ENCODE data around the gene STAB2. TPM values are rescaled to one million over a fixed set of nuclear protein-coding genes. Genes with fewer than 3 reads are reported as not detected.

The STAB2 gene
- total and polyA plus RNA-seq, 4 donors: 0.21 to 0.45 TPM; not detected in 2

DNA sequence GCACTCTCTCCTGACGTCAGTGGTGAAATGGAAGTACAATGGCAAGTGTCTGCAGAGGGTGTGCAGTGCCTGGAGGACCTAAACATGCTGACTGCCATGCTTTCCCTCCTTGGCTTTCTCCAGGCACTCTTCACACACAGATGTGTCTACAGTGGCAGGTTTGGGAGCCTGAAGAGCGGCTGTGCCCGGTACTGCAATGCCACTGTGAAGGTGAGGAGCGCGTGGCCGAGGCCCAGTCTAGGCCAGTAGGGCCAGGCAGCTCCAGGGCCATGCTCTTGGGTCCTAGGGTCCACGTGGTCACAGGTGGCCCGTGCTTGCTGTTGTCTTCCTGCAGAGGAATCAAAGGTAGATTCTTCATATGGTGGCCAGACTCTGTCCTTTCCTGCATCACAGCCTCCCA is 81.4 kb downstream of the STAB2 start:
- DNase-seq: no peak
- Histone ChIP-seq H3K4me1 (ENCODE audit: control insufficient read depth in 1 of 2, insufficient read depth in 2 of 2, low read length in 2 of 2) (no peaks in the 10 kb centered on the region), H3K9me3 (ENCODE audit: control insufficient read depth, low read length) (no peaks in the 10 kb centered on the region), H3K36me3 (ENCODE audit: control insufficient read depth in 1 of 2, insufficient read depth in 2 of 2, low read length in 1 of 2) (no peaks in the 10 kb centered on the region), H3K27me3 (ENCODE audit: control insufficient read depth in 1 of 2, insufficient read depth in 2 of 2, low read length in 1 of 2) (no peaks in the 10 kb centered on the region), H3K27ac (ENCODE audit: low read depth in 1 of 2, low read length in 2 of 2) (no peak overlapping the region), H3K4me3 (ENCODE audit: low read length in 2 of 2) (no peak overlapping the region)
- WGBS, 2 donors: 88 to 94% methylated on average over 8 of the region's 8 CpGs
- no peak for ATAC-seq (ENCODE audit: low FRiP score)
- intact Hi-C loops (cut with DNase I): no loop called here

- H3K27me3 ChIP-seq (ENCODE audit: control insufficient read depth in 1 of 2, insufficient read depth in 2 of 2, low read length in 1 of 2): no peaks in the 10 kb centered on the region
- no peaks in the 10 kb centered on the region for H3K4me1 ChIP-seq (ENCODE audit: control insufficient read depth in 1 of 2, insufficient read depth in 2 of 2, low read length in 2 of 2)
- intact Hi-C loops (cut with DNase I): no loop called here
- no peak overlapping the region for H3K27ac ChIP-seq (ENCODE audit: low read depth in 1 of 2, low read length in 2 of 2)
- no peak overlapping the region for H3K4me3 ChIP-seq (ENCODE audit: low read length in 2 of 2)
- DNase-seq (no peak), ATAC-seq (ENCODE audit: low FRiP score) (no peak)
- H3K9me3 ChIP-seq (ENCODE audit: control insufficient read depth, low read length): no peaks in the 10 kb centered on the region
- WGBS, 2 donors: 93 to 96% methylated on average over 1 of the region's 1 CpG
- no peaks in the 10 kb centered on the region for H3K36me3 ChIP-seq (ENCODE audit: control insufficient read depth in 1 of 2, insufficient read depth in 2 of 2, low read length in 1 of 2)
Measured at GRCh38 chr12:103671367-103671766, 84.3 kb downstream of the STAB2 start.

- no peak for DNase-seq
- ATAC-seq (ENCODE audit: low FRiP score): no peak
- H3K27me3 ChIP-seq (ENCODE audit: control insufficient read depth in 1 of 2, insufficient read depth in 2 of 2, low read length in 1 of 2): no peaks in the 10 kb centered on the region
- H3K4me3 ChIP-seq (ENCODE audit: low read length in 2 of 2): no peak overlapping the region
- whole genome bisulfite sequencing, 2 donors: 74 to 75% methylated on average over 10 of the region's 10 CpGs
- no peak overlapping the region for H3K27ac ChIP-seq (ENCODE audit: low read depth in 1 of 2, low read length in 2 of 2)
- intact Hi-C loops (cut with DNase I): no loop called here
- H3K9me3 ChIP-seq (ENCODE audit: control insufficient read depth, low read length): no peaks in the 10 kb centered on the region
- H3K36me3 ChIP-seq (ENCODE audit: control insufficient read depth in 1 of 2, insufficient read depth in 2 of 2, low read length in 1 of 2): no peaks in the 10 kb centered on the region
- H3K4me1 ChIP-seq (ENCODE audit: control insufficient read depth in 1 of 2, insufficient read depth in 2 of 2, low read length in 2 of 2): no peaks in the 10 kb centered on the region
Measured at GRCh38 chr12:103672401-103673119, 85.5 kb downstream of the STAB2 start.

DNA sequence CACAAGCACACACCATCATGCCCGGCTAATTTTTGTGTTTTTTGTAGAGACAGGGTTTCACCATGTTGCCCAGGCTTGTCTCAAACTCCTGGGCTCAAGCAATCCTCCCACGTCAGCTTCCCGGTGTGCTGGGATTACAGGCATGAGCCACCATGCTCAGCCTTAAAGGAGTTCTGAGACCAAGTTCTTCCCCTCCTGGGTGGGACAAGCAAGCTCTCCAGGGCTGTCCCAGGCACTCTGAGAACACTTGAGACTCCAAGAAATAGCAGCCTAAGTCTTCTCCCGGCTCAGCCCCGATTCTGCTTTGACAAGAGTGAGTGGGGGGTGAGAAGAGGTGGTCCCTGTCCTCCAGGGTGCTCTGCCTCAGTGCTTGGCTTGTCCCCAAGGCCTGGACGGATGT is 86.4 kb downstream of the STAB2 start:
- Histone ChIP-seq H3K4me3 (ENCODE audit: low read length in 2 of 2) (no peak overlapping the region), H3K9me3 (ENCODE audit: control insufficient read depth, low read length) (no peaks in the 10 kb centered on the region), H3K36me3 (ENCODE audit: control insufficient read depth in 1 of 2, insufficient read depth in 2 of 2, low read length in 1 of 2) (no peaks in the 10 kb centered on the region), H3K27ac (ENCODE audit: low read depth in 1 of 2, low read length in 2 of 2) (no peak overlapping the region), H3K27me3 (ENCODE audit: control insufficient read depth in 1 of 2, insufficient read depth in 2 of 2, low read length in 1 of 2) (no peaks in the 10 kb centered on the region), H3K4me1 (ENCODE audit: control insufficient read depth in 1 of 2, insufficient read depth in 2 of 2, low read length in 2 of 2) (no peaks in the 10 kb centered on the region)
- no peak for ATAC-seq (ENCODE audit: low FRiP score)
- 88 to 90% methylated on average over 6 of the region's 6 CpGs for WGBS, 2 donors
- no peak for DNase-seq
- intact Hi-C loops (cut with DNase I): no loop called here

DNA sequence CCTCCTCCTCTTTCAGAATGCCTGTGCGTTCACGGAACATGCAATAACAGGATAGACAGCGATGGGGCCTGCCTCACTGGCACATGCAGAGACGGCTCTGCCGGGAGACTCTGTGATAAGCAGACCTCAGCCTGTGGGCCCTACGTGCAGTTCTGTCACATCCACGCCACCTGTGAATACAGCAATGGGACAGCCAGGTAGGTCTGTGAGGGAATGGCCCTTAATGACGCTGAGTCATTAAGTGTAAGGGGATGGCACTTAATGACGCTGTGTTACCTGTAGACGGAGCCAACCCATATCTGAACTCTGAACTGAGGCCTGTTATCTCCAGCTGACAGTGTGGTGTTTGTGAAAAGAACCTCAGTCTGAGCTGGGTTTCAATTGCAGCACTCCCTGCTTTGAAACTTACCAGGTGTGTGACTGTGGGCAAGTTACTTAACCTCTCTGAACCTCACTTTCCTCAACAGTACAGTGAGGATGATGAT is 86.9 kb downstream of the STAB2 start:
- 88 to 92% methylated on average over 10 of the region's 10 CpGs for WGBS, 2 donors
- Histone ChIP-seq H3K36me3 (ENCODE audit: control insufficient read depth in 1 of 2, insufficient read depth in 2 of 2, low read length in 1 of 2) (no peaks in the 10 kb centered on the region), H3K9me3 (ENCODE audit: control insufficient read depth, low read length) (no peaks in the 10 kb centered on the region), H3K27ac (ENCODE audit: low read depth in 1 of 2, low read length in 2 of 2) (no peak overlapping the region), H3K27me3 (ENCODE audit: control insufficient read depth in 1 of 2, insufficient read depth in 2 of 2, low read length in 1 of 2) (no peaks in the 10 kb centered on the region), H3K4me1 (ENCODE audit: control insufficient read depth in 1 of 2, insufficient read depth in 2 of 2, low read length in 2 of 2) (no peaks in the 10 kb centered on the region), H3K4me3 (ENCODE audit: low read length in 2 of 2) (no peak overlapping the region)
- intact Hi-C loops (cut with DNase I): no loop called here
- ATAC-seq (ENCODE audit: low FRiP score): no peak
- no peak for DNase-seq

GRCh38 chr12:103676893-103677292 is 89.8 kb downstream of the STAB2 start:
- Histone ChIP-seq H3K27me3 (ENCODE audit: control insufficient read depth in 1 of 2, insufficient read depth in 2 of 2, low read length in 1 of 2) (no peaks in the 10 kb centered on the region), H3K9me3 (ENCODE audit: control insufficient read depth, low read length) (no peaks in the 10 kb centered on the region), H3K36me3 (ENCODE audit: control insufficient read depth in 1 of 2, insufficient read depth in 2 of 2, low read length in 1 of 2) (no peaks in the 10 kb centered on the region), H3K4me3 (ENCODE audit: low read length in 2 of 2) (no peak overlapping the region), H3K4me1 (ENCODE audit: control insufficient read depth in 1 of 2, insufficient read depth in 2 of 2, low read length in 2 of 2) (no peaks in the 10 kb centered on the region), H3K27ac (ENCODE audit: low read depth in 1 of 2, low read length in 2 of 2) (no peak overlapping the region)
- ATAC-seq (ENCODE audit: low FRiP score) (no peak), DNase-seq (no peak)
- 75 to 77% methylated on average over 3 of the region's 3 CpGs for WGBS, 2 donors
- intact Hi-C loops (cut with DNase I): no loop called here

- H3K36me3 ChIP-seq (ENCODE audit: control insufficient read depth in 1 of 2, insufficient read depth in 2 of 2, low read length in 1 of 2): no peaks in the 10 kb centered on the region
- H3K27ac ChIP-seq (ENCODE audit: low read depth in 1 of 2, low read length in 2 of 2): no peak overlapping the region
- no peak for DNase-seq
- 59 to 65% methylated on average over 8 of the region's 8 CpGs for WGBS, 2 donors
- intact Hi-C loops (cut with DNase I): no loop called here
- no peak for ATAC-seq (ENCODE audit: low FRiP score)
- no peak overlapping the region for H3K4me3 ChIP-seq (ENCODE audit: low read length in 2 of 2)
- H3K27me3 ChIP-seq (ENCODE audit: control insufficient read depth in 1 of 2, insufficient read depth in 2 of 2, low read length in 1 of 2): no peaks in the 10 kb centered on the region
- no peaks in the 10 kb centered on the region for H3K4me1 ChIP-seq (ENCODE audit: control insufficient read depth in 1 of 2, insufficient read depth in 2 of 2, low read length in 2 of 2)
- H3K9me3 ChIP-seq (ENCODE audit: control insufficient read depth, low read length): no peaks in the 10 kb centered on the region
Measured at GRCh38 chr12:103677341-103677740, 90.3 kb downstream of the STAB2 start.

GRCh38 chr12:103677905-103678304 is 90.8 kb downstream of the STAB2 start:
- Histone ChIP-seq H3K27ac (ENCODE audit: low read depth in 1 of 2, low read length in 2 of 2) (no peak overlapping the region), H3K4me3 (ENCODE audit: low read length in 2 of 2) (no peak overlapping the region), H3K27me3 (ENCODE audit: control insufficient read depth in 1 of 2, insufficient read depth in 2 of 2, low read length in 1 of 2) (no peaks in the 10 kb centered on the region), H3K36me3 (ENCODE audit: control insufficient read depth in 1 of 2, insufficient read depth in 2 of 2, low read length in 1 of 2) (no peaks in the 10 kb centered on the region), H3K9me3 (ENCODE audit: control insufficient read depth, low read length) (no peaks in the 10 kb centered on the region), H3K4me1 (ENCODE audit: control insufficient read depth in 1 of 2, insufficient read depth in 2 of 2, low read length in 2 of 2) (no peaks in the 10 kb centered on the region)
- ATAC-seq (ENCODE audit: low FRiP score) (no peak), DNase-seq (no peak)
- intact Hi-C loops (cut with DNase I): no loop called here
- WGBS, 2 donors: 81 to 88% methylated on average over 2 of the region's 2 CpGs

- Histone ChIP-seq H3K27me3 (ENCODE audit: control insufficient read depth in 1 of 2, insufficient read depth in 2 of 2, low read length in 1 of 2) (no peaks in the 10 kb centered on the region), H3K4me1 (ENCODE audit: control insufficient read depth in 1 of 2, insufficient read depth in 2 of 2, low read length in 2 of 2) (no peaks in the 10 kb centered on the region), H3K4me3 (ENCODE audit: low read length in 2 of 2) (no peak overlapping the region), H3K9me3 (ENCODE audit: control insufficient read depth, low read length) (no peaks in the 10 kb centered on the region), H3K36me3 (ENCODE audit: control insufficient read depth in 1 of 2, insufficient read depth in 2 of 2, low read length in 1 of 2) (no peaks in the 10 kb centered on the region), H3K27ac (ENCODE audit: low read depth in 1 of 2, low read length in 2 of 2) (no peak overlapping the region)
- WGBS, 2 donors: 80 to 82% methylated on average over 7 of the region's 7 CpGs
- ATAC-seq (ENCODE audit: low FRiP score): no peak
- intact Hi-C loops (cut with DNase I): no loop called here
- no peak for DNase-seq
Measured at GRCh38 chr12:103679421-103680170, 92.5 kb downstream of the STAB2 start.
